Measurements from ENCODE around the gene ZNF586.
"Not testable (repeated sequence)": the region's sequence is repeated elsewhere in the genome, so short reads cannot be mapped to it uniquely, and the experiment has no call there.

The ZNF586 gene

GRCh38 chr19:57769345-57770131, at the start of gene ZNF586:
ZNF586 (plus strand) TSS chr19:57769676; CDS start chr19:57769843, 167 bp downstream.
- DNase-seq = peak; percentile 79

GRCh38 chr19:57719901-57720519, 49.5 kb upstream of the ZNF586 start:
- DNase-seq = no peak

DNA sequence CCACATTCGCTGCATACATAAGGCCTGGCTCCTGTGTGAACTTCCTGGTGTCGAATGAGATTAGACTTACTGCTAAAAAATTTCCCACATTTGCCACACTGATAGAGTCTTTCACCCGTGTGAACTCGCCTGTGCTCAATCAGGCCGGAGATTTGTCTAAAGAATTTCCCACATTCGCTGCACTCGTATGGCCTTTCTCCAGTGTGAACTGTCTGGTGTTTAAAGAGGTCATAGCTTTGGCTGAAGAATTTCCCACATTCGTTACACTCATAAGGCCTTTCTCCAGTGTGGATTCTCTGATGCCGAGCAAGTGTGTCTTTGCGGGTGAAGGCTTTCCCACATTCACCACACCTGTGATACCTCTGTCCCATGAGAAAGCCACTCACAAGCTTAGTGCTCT, 48.6 kb upstream of the ZNF586 start:
- no peak for DNase-seq

GRCh38 chr19:57738320-57738719, 31.2 kb upstream of the ZNF586 start:
- not testable (repeated sequence) for DNase-seq

- not testable (repeated sequence) for DNase-seq
Measured at GRCh38 chr19:57738770-57739169, 30.7 kb upstream of the ZNF586 start.

DNA sequence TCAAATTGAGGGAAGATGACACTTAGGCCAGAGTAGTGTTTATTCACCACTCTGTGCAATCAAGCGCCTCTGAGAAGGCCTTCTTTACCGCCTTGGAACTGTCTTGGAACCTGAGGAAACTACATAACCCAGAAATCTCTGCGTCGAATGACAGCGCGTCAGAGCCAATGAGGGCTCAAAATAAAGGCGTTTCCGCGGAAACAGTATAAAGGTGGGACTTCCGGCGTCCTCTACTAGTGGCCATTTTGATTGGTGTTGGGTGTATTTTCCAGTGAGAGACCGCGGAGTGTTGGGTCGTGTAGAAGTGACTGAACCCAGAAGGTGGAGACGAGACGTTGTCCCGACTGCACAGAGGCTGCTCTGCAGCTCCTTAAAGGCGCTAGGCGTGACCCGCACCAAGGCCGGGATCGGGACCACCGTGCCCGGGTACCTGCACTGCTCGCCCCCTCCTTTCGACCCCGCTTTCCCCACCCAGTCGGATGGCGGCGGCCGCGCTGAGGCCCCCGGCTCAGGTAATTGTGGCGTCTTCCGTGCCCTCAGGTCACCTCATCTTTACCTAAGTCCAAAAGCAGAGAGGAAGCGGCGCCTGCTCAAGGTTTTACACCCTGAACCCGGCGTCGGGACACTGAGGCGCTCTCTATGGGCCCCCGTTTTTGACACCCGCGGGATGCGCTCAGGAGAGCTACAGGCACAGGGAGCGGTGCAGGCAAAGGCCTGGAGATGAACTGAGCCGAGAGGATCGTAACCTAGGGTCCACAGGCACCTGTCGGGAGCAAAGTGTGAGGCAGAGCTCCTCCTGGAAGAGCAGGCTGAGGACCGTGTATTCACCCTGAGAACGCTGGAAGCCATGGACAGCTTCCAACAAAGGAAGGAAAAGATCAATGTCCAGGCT, 22.6 kb upstream of the ZNF586 start, which contains the start of gene ZNF776:
TSS of gene ZNF776 (plus strand) at position 236 of the 892 bp plus-strand sequence. CDS start at position 480, 244 bp downstream.
- DNase-seq = peak; percentile 87

GRCh38 chr19:57747472-57747807, 22.0 kb upstream of the ZNF586 start:
- no peak for DNase-seq

GRCh38 chr19:57748029-57748428, 21.4 kb upstream of the ZNF586 start:
- DNase-seq = no peak

GRCh38 chr19:57754091-57754673, 15.3 kb upstream of the ZNF586 start:
- DNase-seq = no peak

- DNase-seq = no peak
Measured at GRCh38 chr19:57755031-57755430, 14.4 kb upstream of the ZNF586 start.

- DNase-seq = no peak
Measured at GRCh38 chr19:57757941-57758340, 11.5 kb upstream of the ZNF586 start.

DNA sequence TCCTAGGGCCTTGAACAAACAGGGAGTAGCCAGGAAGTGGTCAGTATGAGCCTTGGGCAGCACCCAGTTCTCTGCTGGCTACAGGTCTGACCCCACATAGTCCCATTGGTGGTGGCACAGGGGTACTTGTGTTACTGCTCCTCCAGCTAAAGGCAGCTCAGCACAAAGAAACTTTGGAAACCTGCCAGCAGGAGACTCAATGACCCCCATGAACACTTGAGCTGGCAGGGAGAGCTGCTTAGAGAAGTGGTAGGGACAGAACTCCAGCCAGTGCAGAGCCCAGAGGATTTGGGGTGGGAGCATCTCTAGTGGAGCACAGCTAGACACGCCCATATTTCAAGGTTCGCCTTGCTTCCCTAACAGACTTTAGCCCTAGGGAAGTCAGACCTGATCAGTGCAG, 10.4 kb upstream of the ZNF586 start:
- DNase-seq = no peak

DNA sequence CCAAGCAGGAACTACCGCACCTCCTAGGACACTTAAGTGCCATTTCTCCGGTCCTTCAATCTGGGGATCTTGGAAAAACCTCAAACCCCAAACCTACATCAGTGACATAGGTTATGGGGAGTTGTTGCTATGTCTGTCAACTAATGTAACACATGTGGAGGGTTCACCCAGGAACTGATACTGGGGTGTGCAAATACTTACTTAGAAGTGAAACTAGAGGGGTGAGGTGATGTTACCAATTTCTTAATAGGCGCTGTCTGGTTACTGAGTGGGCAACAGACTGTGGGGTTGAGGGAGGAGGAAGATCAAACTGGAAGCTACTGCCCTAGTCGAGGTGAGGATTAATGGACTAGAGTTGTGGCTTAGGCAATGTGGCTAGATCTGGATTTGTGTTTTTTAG, 1.9 kb downstream of the ZNF586 start:
- DNase-seq = no peak

DNA sequence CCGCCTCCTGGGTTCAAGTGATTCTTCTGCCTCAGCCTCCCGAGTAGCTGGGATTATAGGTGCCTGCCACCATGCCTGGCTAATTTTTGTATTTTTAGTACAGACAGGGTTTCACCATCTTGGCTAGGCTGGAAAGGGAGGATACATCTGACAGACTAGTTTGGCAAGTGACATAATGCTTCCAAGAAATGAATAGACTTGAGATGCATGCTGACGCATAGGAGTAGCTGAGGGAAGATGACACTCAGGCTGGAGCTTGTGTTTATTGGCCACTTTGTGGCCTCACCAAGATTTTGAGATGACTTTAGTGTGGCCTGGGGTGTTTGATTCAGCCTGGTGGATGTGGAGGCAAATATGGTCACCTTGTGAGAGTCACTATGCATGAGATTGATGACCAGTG, 4.0 kb downstream of the ZNF586 start:
- DNase-seq = no peak

DNA sequence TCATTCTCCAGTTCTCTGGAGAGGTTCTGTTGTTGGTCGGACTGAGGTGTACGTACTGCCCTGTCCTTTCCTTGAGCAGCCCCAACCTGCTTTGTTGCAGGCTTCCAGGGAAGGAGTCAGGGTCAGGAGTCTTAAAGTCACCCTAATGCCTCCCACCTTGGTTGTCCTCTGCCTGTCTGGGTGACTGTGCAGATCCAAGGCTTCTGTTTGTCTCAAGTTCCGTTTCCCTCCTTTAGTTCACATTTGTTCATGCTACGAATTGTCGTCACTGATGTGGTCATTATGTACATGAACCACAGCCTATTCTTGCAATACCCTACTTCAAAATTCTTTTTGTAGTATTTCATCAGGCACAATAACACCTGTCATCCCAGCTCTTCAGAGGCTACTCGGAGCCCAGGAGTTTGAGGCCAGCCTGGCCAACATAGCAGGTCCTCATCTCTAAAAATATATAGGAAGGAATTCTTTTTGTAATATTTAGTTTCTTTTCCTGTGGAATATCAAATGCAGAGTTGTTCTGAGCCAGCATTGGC, 7.4 kb downstream of the ZNF586 start:
- no peak for DNase-seq

GRCh38 chr19:57778336-57778735, 8.9 kb downstream of the ZNF586 start:
- DNase-seq = no peak

- no peak for DNase-seq
Measured at GRCh38 chr19:57779220-57779845, 9.9 kb downstream of the ZNF586 start.

DNA sequence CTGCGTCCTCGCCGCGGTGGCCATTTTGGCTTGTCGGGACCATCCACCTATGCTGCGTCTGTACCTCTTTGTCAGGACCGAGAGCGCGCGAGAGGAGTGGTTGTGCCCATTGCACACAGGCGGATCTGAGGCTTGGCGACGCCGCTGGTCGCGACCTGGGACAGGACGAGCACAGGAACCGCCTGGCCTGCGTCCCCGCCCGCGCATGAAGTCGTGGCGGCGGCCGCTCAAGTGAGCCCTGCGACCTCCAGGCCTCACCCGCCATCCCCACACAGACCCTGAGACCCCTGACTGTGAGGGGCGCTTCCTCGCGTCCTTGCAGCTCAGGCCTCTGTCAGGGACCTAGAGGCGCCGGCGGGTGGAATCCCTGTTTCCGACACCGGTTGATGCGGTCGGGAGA, 16.8 kb downstream of the ZNF586 start:
- no peak for DNase-seq

GRCh38 chr19:57786906-57787305, 17.4 kb downstream of the ZNF586 start:
- DNase-seq = no peak

GRCh38 chr19:57788114-57788692, 18.7 kb downstream of the ZNF586 start:
- no peak for DNase-seq

DNA sequence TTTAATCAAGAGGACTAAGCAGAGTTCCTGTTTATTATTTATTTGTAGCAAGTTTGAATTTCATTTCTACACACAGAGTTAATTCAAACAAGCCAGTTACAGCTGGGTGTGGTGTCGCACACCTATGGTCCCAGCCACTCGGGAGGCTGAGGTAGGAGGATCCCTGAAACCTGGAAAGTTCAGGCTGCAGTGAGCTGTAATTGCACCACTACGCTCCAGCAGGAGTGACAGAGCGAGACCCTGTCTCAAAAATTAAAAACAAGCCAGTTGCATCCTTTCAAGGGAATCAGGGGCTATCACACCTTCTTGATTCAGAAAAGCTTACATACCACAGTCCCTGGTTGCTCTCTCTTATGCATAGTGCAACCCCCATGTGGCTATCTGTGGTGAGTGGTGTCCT, 19.8 kb downstream of the ZNF586 start:
- no peak for DNase-seq

GRCh38 chr19:57796580-57796979, 27.1 kb downstream of the ZNF586 start:
- DNase-seq = not testable (repeated sequence)
